NCI-H446 treated with DMSO at 0.1 percent for 48 hours (cell line): ENCODE data around the gene PDLIM1.

Source experiments
- DNase-seq: peaks from one replicate; lab custom pipeline; 2025; lab: John Stamatoyannopoulos, UW

Gene PDLIM1

DNA sequence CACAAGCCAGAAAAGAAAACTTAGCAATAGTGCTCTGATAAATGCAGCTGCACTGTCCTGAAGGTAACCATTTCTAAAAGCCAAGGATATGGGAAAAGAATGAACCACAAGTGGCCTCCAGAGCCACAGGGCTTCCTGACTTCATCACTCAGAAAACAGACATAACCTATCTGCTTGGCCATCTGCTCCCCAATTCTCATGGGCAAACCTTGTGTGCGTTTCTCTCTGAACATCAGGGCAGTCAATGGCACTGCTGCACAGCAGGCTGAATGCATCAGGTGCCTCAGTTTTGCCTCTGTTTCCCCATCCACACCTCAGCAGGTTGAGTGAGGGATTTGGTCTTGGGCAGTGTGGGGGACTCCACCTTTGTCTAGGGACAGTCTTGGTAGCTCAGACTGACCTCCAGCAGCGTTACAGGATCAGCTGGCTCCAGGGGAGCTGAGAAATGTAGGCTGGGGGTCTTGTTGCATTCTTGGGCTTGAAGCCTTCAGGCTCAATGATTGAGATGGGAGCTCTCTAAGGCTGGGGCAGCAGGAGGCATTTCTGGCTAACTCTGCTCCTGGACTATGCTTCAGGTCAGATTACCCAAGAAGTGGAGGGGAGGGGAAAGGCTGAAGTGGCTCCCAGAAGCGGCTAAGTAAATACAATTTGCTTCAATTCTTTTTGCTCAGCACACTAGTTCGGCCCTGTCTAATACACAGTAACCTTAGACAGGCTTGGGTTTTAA is 23.6 kb upstream of the PDLIM1 start:
- DNase-seq, result no peak

DNA sequence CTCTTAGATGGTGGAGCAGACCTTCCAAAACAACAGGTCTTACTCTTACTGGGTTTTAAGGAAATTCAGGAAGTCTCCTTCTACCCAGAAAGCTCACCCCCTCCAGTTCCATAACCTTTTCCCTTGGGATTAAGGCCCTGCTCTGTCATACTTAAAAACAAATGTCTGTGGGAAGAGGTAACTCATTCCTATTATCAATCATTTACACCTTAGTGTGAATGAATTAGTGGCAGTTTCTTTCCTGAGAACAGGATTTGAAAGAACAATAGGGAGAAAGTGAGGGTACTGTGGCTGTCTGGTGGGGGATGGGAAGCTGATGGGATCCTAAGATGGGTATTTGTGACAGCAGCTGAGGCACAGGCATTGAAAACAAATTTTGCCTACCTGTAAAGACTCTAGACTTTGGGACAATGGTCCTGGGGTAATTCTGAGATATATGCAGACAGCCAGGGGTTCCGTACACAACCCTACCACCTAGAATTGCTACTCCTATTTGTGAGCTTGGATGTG is 22.2 kb upstream of the PDLIM1 start:
- no peak for DNase-seq

DNA sequence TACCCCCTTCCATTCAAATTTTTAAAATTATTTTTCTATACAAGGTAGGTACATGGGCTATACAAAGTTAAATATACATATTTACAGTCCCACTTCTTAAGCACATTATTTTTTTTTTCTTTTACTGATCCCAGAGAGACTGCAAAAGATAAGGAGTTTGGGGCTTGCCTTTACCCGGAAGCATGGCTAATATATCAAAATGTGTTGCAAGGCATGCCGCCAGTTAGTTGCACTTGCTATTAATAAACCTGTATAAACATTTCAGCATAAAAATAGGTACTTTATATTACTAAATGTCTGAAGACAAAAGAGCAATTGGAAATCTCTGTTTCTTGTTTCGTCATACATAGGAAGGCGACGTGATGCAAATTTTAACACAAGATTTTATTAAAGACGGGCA is 21.5 kb upstream of the PDLIM1 start:
- no peak for DNase-seq

DNA sequence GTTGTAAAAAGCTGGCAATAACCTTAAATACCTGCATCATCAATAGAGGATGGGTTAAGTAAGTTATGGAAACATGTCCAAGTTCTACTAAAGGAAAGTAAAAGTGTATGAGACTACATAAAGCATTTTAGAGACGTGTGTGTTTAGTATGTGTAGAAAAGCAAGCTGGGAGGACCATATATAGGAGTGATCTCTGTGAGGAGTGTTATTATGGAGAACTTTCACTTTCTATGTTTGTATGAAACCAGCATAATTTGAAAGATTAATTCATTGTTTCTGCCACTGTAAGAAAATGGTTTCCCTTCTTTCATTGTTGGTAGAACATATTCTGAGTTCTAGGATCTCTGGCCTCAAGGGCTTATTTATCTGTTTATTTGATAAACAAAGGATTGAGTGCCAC is 19.2 kb upstream of the PDLIM1 start:
- no peak for DNase-seq

DNA sequence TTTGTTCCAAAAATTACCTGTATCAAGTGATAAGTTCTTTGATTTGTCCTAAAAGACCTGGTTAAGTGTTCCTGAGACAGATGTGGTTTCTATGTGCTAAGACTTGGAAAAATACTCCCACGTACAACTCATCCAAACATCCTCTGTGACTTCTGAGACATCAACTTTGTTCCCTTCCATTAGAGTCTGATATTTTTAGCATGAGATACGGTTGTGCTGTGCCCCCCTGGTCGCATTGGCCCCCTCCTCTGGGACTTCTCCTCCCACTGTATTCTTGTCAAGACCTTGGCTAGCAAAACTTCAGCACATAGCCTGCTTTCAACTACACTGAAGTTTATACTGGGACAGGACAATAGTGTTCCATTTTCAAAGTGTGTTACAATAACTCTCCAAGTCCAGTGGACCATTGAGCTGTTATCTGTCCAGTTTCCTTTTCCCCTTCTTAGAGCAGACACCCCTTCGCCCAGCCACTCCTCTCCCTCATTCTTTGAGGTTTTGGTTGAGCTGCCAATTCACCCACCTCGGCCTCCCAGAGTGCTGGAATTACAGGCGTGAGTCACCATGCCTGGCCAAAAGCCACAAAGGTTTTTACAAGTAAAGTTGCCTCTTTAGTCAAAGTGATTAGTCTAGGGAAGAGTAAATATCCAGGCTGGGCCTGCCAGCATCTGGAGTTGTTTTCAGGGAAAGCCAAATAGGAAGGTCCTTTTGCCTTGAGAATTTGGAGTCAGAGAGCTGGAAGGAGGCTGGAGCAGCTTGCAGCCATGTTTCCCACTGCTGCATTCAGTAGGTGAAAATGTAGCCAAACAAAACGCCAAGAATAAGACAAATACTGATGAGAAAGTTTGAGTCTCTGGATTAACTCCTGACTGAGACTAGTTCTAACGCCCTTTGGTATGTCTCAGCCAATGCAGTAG is 17.8 kb upstream of the PDLIM1 start:
- DNase-seq, result peak; percentile 47

DNA sequence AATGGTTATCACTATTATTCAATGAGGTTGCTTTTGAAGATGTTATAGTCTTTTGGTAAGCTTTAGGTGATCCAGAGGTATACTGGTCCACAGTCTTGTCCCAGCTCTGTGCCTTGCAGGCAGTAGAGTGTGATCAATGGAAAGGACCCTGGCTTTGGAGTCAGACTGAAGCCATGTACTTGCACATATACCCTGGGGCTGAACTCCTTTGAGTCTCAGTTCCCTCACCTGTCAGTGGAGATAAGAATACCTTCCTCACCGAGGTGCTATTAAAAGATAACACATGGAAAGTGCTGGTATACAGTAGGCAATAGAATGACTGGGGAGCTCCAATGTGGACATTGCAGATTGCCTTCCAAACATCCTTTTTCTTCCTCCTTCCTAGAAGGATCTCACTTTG is 16.0 kb upstream of the PDLIM1 start:
- no peak for DNase-seq

DNA sequence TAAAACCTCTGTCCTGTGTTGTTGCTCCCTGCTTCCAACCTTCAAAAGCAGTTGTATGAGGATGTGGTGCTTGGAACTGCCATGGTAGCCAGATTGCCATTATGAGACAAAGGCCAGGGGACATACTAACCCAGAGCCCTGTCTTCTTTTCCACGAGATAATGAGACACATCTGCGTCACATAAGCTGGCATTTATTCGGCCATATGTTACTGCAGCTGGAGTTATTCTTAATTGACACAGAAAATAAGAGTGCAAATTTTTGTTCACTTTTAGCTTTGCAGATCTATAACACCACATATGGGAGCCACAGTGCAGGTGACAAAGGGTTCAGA is 15.5 kb upstream of the PDLIM1 start:
- no peak for DNase-seq

DNA sequence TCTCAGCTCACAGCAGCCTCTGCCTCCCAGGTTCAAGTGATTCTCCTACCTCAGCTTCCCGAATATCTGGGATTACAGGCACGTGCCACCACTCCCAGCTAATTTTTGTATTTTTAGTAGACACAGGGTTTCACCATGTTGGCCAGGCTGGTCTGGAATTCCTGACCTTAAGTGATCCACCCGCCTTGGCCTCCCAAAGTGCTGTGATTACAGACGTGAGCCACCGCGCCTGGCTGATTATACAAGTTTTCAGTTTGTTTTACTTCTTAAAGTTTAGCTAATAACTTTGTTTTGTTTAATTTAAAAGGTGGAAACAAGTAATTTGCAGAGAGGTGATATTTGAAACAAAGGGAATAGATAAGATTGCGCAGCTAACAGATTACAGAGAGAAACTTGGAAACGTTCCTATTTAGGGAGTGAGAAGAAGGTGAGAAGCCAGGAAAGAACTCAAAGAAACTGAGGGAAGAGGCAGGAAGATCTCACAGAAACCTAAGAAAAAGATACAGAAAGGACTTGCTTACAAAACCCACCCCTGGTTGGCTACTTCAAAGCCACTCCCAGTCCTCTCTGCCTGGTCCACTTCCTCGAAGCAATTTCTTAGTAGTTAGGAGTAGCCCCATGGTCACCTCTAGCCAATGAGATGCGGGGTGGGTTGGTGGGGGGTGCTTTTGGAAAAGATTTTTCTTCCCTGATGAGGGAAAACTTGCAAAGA is 15.0 kb upstream of the PDLIM1 start:
- no peak for DNase-seq

DNA sequence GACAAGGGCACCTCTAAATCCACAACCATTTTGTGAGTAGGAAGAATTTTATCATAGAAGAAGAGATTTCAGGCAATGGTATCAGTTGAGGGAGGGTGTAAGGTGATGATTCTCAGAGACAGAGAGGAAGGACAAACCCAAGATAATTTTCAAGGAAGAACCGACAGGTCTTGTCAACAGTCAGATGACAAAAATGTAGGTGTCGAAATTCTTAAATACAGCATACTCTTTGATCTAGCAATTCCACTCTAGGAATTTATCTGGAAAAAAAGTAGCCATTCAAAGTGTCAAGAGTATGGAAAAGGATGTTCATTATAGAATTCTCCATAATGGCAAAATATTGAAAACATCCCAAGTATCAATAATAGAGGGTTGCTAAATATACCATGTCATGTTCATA is 14.2 kb upstream of the PDLIM1 start:
- DNase-seq, result no peak

DNA sequence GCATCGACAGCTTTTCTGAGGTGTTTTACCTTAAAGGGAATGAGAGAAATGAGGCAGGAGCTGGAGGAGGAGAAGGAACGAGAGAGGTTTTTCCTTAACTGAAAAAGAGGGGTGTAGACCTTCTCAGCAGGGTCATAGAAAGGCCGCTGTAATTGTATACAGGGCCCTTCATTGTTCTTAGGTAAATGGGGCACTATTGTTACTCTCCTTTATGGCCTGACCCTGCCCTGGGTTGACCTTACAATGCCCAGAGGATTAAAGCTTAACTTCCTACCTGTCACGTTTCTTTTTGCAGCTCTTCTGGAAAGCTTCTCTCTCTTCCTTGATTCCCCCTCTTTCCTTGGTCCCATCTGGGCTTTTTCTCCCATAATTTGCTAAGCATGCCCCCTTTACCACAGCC is 13.7 kb upstream of the PDLIM1 start:
- DNase-seq, result no peak

DNA sequence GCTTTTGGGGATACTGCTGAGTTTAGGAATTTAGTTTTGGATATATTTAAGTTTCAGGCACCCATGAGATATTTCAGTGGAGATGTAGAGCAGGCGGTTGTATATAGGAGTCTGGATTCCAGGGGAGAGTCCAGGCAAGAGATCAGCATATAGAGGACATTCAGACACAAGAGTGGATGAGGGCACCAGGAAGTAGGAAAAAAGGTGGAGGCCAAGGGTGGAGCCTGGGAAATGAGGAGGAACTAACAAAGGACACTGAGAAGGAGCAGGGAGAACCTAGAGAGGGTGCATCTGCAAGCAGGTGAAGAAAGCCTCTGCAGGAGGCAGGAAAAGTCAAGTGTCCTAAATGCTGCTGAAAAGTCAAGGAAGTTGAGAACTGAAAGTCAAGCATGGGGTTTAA is 13.1 kb upstream of the PDLIM1 start:
- no peak for DNase-seq

DNA sequence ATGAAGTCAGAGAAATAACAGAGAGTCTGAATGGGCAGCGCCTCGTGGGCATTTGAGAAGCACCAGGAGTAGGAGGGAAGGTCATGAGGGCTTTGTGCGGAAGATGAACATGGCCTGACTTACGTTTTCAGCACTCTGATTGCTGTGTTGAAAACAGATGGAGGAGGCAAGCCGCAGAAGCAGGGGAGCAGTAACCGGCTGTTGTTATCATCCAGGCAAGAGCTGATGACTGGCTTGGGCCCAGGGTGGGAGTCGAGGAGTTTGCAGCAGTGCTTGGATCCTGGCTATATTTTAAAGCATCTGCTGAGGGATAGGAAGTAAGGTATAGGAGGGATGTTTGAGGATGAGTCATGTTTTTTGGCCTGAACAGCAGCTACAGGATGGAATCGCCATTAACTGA is 12.7 kb upstream of the PDLIM1 start:
- peak; percentile 18 for DNase-seq

DNA sequence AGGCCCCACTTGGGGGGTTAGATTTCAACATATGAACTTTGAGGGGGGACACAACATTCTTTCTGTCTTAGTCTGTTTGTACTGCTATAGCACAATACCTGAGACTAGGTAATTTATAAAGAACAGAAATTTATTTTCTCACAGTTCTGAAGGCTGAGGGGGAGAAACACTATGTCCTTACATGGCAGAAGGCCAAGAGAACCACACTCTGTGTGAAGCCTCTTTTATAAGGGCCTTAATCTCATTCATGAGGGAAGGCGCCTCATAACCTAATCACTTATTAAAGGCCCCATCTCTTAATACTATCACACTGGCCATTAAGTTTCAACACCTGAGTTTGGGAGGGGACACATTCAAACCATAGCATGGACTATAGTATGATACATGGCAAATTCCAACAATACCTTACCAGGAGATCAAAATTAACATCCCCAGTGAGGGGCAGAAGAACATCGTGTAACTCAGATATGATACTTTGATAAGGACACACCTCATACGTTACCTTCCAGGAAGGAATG is 9.3 kb upstream of the PDLIM1 start:
- no peak for DNase-seq

DNA sequence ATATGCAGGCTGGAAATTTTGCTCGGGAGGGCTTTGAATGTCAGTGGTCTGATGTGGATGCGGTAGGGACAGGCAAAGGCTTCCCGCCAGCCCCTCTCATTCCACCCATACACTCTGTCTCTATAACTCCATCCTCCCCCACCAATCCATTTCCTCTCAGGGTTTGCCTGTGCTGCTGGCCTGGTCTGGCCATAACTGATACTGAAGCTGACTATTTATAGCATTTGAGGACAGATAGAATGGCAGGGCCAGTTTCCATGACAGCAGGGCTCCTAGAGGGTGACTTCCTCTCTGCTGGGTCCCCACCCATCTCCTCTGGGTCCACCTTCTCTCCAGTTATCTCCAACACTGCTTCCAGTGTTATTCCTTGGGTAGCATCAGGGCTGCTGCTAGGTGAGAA is 6.6 kb upstream of the PDLIM1 start:
- DNase-seq, result no peak

DNA sequence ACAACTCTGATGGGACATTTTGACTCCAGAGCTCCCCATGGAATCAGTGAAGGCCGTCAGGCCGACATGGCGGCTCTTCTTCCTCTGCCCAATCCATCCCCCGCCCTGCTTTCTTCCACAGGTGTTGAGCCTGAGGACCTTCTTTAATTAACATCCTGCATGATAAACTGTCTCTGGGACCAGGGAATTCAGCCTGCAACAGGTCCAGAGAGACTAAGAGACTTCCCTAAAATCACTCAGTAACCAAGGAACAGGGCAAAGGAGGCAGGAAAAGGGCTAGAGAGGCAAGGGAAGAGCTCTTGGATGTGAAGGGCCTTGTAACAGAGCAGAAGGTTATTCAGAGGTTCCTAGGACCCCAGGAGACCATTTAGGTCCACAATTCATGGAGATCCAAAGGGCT is 6.0 kb upstream of the PDLIM1 start:
- no peak for DNase-seq

DNA sequence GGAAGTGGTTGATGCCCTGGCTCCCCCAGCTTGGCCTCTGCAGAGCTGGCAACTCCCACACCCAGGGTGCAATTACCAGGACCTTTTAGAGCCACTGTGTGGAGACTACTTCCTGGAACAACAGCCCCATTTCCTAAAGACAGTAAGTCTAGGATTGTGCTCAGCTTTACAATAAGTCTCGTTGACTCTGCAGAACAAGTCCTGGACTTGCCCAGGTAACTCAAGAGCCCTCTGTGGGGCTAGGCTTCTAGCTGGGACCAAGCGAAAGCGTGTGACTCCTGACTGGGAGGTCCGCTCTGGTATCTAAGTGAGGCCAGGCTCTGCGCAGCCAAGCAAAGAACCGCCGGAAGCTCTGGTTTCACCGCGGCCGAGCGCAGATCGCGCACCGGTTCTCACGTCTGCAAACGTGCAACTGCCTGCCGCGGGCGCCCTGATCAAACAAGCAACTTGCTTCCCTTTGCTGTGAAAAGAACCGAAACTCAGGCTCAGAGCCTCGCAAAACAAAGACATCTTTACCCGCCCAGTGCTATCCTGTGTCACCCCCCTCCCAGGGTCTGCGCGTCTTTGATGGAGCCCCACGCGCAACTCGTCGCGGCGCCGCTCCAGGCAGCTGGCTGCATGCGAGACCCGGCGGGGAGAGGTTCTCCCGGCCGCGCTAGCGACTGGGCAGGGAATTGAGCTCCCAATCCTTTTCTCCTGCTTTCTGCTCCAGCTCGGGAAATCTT is 4.4 kb upstream of the PDLIM1 start:
- DNase-seq, result no peak

DNA sequence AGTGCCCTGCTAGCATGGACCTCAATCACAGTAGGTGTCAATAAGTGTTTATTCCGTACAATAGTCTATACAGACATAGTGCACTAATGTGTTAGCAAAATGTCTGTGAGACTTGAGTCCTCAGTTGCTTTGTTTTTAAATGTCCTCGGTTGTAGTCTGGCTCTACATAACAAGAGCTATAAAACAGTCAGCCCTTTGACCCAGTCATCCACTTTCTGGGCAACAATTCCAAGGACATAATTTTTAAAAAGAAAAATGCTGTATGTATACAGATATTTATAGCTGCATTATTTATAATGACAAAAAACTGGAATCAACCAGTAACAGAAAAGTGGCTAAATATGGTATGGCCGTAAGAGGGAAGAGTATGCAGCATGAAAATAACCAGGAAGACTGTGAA is 2.8 kb upstream of the PDLIM1 start:
- DNase-seq, result no peak

DNA sequence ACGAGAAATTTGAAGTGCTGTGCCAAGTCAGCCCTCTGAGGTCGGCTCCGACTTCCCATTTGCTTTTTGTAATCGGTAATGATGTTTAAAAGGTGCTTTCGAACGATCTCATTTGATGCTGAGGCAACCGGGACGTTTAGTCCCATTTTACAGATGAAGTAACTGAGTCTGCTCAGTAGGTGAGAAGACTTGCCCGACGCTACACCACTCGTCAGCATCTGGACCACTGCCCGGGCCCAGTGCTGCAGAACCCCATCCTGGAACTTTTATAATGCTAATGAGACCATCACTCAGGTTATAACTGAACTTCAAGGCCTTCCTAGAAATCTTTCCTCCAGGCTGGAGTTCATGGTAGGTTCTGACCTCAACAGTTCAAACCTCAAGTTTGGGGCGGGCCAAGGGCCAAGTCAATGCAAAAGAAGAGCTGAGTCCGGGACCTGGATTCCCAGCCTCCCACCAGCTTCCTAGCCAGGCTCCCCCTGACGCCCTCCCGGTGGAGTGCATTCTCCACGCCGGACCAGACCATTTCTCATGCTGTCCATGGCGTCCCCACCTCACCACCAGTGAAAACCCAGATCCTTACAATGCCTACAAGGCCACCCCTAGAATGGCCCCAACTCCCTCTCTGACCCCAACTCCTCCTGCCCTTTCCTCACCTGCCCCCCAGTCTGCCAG is 699 bp upstream of the PDLIM1 start:
- no peak for DNase-seq

DNA sequence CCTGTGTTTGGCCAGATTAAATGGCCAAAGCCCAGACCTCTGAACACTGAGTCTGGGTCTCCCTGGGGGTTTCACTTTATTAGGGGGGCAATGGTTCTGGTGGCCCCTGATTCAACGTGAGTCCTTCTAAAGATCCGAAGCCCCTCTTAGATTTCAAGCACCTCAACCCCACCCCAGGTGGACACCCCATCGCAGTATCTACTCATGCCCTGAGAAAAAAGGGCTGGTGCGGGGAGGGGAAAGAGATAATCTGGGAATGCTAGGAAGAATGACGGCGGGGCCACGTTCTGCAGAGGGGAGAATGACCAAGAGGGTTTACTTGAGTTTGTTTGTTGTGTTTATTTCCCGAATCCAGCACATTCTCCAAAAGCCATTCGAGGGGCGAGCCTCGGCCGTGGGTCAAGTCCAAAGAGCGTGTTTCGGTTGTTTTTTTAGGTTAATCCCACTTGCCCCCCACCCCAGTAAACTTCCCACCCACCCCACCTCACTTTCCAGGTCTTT is 832 bp downstream of the PDLIM1 start:
- DNase-seq, result no peak

DNA sequence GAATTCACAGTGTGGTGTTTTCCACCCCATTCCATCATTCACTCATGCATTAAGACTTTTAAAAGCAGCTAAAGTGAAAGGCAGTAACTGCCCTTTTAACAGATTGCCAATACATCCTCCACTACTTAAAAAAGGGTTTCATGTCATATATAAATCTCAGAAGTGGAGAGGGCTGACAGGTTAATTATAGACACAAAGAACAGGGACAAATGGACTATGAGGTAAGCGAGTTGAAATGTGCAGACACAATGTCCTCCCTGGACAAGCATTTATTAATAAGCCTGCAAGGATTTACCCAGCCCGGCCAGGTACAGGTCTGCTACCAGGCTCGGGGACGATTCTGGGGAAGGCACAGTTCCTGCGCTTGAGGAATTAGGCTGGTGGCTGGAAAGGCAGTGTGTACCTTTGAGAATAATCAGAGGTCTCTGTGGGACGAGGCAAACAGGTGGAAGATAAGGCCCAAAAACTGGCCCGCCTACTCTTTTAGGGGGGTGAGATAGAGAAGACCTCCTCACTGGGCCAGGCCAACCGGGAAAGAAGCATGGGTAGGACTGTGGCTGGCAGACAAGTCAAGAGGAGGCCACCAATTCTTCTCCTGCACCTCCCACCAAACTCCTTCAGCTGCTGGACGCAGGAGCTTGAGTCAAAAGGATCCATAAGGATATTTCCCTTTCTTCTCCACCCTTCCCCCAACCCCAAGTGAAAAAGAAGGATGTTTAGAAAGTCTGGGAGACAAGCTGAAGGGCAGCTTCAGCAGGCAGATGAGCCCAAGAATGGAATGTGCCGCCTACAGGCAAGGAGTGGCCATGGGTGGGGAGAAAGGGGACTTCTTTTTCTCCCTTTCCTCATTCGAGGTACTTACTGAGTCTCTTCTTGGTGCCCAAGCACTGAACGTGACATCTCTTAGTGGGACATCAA is 1.5 kb downstream of the PDLIM1 start:
- DNase-seq, result no peak
